ENCODE measurements around the gene STAT3.

- TF ChIP-seq POLR2AphosphoS5 (IDR thresholded peaks at IDR 0.05; ENCODE audit: insufficient read depth, low read depth, low read length) (no peak), JUN (IDR thresholded peaks at IDR 0.05; ENCODE audit: borderline replicate concordance, insufficient read depth, insufficient read length, low read depth) (no peak), CTCF (IDR thresholded peaks at IDR 0.05; ENCODE audit: extremely low read depth in 1 of 2, insufficient read depth in 1 of 2, low read depth in 1 of 2, low read length in 2 of 2) (no peak), EZH2 (IDR thresholded peaks at IDR 0.05; ENCODE audit: borderline replicate concordance, low read depth, low read length, severe bottlenecking) (no peak), FOS (IDR thresholded peaks at IDR 0.05; ENCODE audit: borderline replicate concordance, insufficient read depth, low read length) (no peak), POLR2A (IDR thresholded peaks at IDR 0.05; ENCODE audit: low read depth, low read length) (no peak)
These were observed 116.5 kb downstream of the STAT3 start for GRCh38 chr17:42271779-42272035.
